ENCODE data around the gene ZNF765. TPM values are rescaled to one million over a fixed set of nuclear protein-coding genes. Genes with fewer than 3 reads are reported as not detected.
A peak's percentile ranks its signal among the peaks of the same experiment; 100 is the strongest.
"Not testable (repeated sequence)": the region's sequence is repeated elsewhere in the genome, so short reads cannot be mapped to it uniquely, and the experiment has no call there.

Gene ZNF765
- total RNA-seq, 6 experiments from 2014 or later: 4.3 to 5.4 (median 5.1) TPM

- peaks cover 8% of the 10 kb centered on the region; the same call in 1 of the 2 replicates for H3K9me3 Mint-ChIP-seq
- H3K4me1 Mint-ChIP-seq (ENCODE audit: low read depth): no peaks in the 10 kb centered on the region
- no peaks in the 10 kb centered on the region; the same call in 1 of the 2 replicates for H3K36me3 Mint-ChIP-seq (ENCODE audit: low read depth)
- peak; percentile 42 for DNase-seq
- H3K27me3 Mint-ChIP-seq (ENCODE audit: insufficient read depth): peaks cover 5% of the 10 kb centered on the region; the same call in 1 of the 2 replicates
- H3K4me3 Mint-ChIP-seq: no peak overlapping the region
- TF ChIP-seq, protein P1, sequence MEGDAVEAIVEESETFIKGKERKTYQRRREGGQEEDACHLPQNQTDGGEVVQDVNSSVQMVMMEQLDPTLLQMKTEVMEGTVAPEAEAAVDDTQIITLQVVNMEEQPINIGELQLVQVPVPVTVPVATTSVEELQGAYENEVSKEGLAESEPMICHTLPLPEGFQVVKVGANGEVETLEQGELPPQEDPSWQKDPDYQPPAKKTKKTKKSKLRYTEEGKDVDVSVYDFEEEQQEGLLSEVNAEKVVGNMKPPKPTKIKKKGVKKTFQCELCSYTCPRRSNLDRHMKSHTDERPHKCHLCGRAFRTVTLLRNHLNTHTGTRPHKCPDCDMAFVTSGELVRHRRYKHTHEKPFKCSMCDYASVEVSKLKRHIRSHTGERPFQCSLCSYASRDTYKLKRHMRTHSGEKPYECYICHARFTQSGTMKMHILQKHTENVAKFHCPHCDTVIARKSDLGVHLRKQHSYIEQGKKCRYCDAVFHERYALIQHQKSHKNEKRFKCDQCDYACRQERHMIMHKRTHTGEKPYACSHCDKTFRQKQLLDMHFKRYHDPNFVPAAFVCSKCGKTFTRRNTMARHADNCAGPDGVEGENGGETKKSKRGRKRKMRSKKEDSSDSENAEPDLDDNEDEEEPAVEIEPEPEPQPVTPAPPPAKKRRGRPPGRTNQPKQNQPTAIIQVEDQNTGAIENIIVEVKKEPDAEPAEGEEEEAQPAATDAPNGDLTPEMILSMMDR (IDR thresholded peaks at IDR 0.05): peak; percentile 88
- H3K27ac Mint-ChIP-seq: no peak overlapping the region
Measured at GRCh38 chr19:53424968-53425597, 30.1 kb downstream of the ZNF765 start.

DNA sequence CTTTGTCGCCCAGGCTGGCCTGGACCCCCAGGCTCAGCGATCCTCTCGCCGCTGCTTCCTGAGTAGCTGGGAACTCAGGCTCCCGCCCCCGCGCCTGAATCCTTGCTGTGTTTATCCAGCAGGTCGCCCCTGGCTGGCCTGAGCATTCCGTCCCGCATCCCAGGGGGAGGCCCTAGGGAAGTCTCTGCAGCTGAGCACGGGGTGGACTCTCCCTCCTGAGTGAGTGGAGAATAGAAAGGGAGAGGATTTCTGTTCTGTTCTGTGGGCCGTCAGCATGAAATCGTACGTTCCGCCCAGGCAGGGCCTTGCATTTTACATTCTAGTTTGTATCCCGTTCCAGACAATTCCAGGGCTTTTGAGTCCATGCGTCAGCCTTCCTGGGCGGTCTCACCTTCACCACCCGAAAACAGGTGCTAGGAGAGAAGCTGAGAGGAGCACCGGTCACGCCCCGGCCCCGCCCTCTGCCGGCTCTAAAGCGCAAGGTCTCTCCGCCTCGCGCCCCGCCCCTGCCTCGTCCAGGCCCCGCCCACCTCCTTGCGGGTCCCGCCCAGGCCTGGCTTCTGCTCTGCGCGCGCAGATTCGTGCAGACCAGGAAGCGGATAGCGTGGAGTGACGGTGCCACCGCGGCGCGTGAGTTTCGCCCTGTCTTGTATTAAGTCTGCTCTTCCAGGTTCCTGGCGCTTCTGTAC lies 36.6 kb downstream of the ZNF765 start, which contains the start of gene ZNF761:
Gene ZNF761 (plus strand): TSS at position 586 of the 689 bp plus-strand sequence. CDS start 15,285 bp downstream, outside the sequence.
- Mint-ChIP-seq H3K4me1 (ENCODE audit: low read depth) (peaks cover 24% of the 10 kb centered on the region), H3K27ac (peak within 1 kb of the TSS; percentile 88), H3K4me3 (peak within 1 kb of the TSS; percentile 91), H3K27me3 (ENCODE audit: insufficient read depth) (peaks cover 5% of the 10 kb centered on the region; the same call in 1 of the 2 replicates), H3K9me3 (peaks cover 5% of the 10 kb centered on the region; the same call in 1 of the 2 replicates), H3K36me3 (ENCODE audit: low read depth) (peaks cover 33% of the 10 kb centered on the region)
- TF ChIP-seq, protein P1 (IDR thresholded peaks at IDR 0.05): peak; percentile 71
- DNase-seq: peak; percentile 87

- Mint-ChIP-seq H3K36me3 (ENCODE audit: low read depth) (peaks cover 39% of the 10 kb centered on the region), H3K27ac (peak overlapping the region; percentile 88), H3K9me3 (peaks cover 5% of the 10 kb centered on the region; the same call in 1 of the 2 replicates), H3K4me1 (ENCODE audit: low read depth) (peaks cover 24% of the 10 kb centered on the region), H3K4me3 (peak overlapping the region; percentile 91), H3K27me3 (ENCODE audit: insufficient read depth) (peaks cover 5% of the 10 kb centered on the region; the same call in 1 of the 2 replicates)
- TF ChIP-seq, protein P1 (IDR thresholded peaks at IDR 0.05): no peak
- DNase-seq: peak; percentile 17
Measured at GRCh38 chr19:53432088-53432661, 37.2 kb downstream of the ZNF765 start.

- H3K9me3 Mint-ChIP-seq: peaks cover 70% of the 10 kb centered on the region
- H3K4me1 Mint-ChIP-seq (ENCODE audit: low read depth); H3K27me3 Mint-ChIP-seq (ENCODE audit: insufficient read depth); H3K4me3 Mint-ChIP-seq; H3K27ac Mint-ChIP-seq; DNase-seq: not testable (repeated sequence)
- peaks cover 97% of the 10 kb centered on the region for H3K36me3 Mint-ChIP-seq (ENCODE audit: low read depth)
Measured at GRCh38 chr19:53443809-53444208, 48.9 kb downstream of the ZNF765 start.

DNA sequence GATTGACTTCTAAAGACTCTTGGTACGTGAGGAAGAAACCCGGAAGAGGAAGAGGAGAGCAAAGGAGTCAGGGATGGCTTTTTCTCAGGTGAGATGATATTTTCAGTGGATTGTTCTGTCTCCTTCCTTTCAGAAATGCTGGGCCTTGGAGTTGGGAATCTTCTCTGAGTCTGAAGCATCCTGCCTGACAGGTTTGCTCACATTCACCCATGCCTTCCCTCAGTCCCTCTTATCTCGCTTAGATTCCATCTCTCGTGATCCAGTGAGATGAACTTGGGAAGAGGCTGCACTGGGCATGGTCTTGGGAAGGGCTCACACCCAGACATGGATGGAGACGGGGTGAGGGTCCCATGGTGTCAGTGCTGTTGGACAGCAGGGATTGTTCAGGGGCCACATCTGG lies 52.2 kb downstream of the ZNF765 start:
- H3K9me3 Mint-ChIP-seq: peaks cover 82% of the 10 kb centered on the region

DNA sequence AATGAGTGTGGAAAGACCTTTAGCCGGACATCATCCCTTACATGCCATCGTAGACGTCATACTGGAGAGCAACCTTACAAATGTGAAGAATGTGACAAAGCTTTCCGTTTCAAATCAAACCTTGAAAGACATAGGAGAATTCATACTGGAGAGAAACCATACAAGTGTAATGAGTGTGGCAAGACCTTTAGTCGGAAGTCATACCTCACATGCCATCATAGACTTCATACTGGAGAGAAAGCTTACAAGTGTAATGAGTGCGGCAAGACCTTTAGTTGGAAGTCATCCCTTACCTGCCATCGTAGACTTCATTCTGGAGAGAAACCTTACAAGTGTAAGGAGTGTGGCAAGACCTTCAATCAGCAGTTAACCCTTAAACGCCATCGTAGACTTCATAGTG lies 60.9 kb downstream of the ZNF765 start:
- TF ChIP-seq, protein P1 (IDR thresholded peaks at IDR 0.05): no peak
- no peak for DNase-seq
- Mint-ChIP-seq H3K9me3 (peaks cover 95% of the 10 kb centered on the region), H3K4me1 (ENCODE audit: low read depth) (no peaks in the 10 kb centered on the region), H3K27me3 (ENCODE audit: insufficient read depth) (peaks cover 3% of the 10 kb centered on the region; the same call in 1 of the 2 replicates), H3K4me3 (no peak overlapping the region), H3K36me3 (ENCODE audit: low read depth) (peaks cover 95% of the 10 kb centered on the region), H3K27ac (no peak overlapping the region)

More for the DNA sequence above, 52.2 kb downstream of the ZNF765 start:
- not testable (repeated sequence) for H3K4me1 Mint-ChIP-seq (ENCODE audit: low read depth); DNase-seq; H3K27me3 Mint-ChIP-seq (ENCODE audit: insufficient read depth); H3K27ac Mint-ChIP-seq; H3K4me3 Mint-ChIP-seq
- H3K36me3 Mint-ChIP-seq (ENCODE audit: low read depth): peaks cover 98% of the 10 kb centered on the region

- Mint-ChIP-seq H3K9me3 (peaks cover 86% of the 10 kb centered on the region), H3K36me3 (ENCODE audit: low read depth) (peaks cover 70% of the 10 kb centered on the region)
- H3K4me1 Mint-ChIP-seq (ENCODE audit: low read depth); H3K27me3 Mint-ChIP-seq (ENCODE audit: insufficient read depth); H3K4me3 Mint-ChIP-seq; DNase-seq; H3K27ac Mint-ChIP-seq: not testable (repeated sequence)
Measured at GRCh38 chr19:53460131-53460721, 65.3 kb downstream of the ZNF765 start.

All from HFFc6 (cell line).